ENCODE data around the gene VWA5A.

DNA sequence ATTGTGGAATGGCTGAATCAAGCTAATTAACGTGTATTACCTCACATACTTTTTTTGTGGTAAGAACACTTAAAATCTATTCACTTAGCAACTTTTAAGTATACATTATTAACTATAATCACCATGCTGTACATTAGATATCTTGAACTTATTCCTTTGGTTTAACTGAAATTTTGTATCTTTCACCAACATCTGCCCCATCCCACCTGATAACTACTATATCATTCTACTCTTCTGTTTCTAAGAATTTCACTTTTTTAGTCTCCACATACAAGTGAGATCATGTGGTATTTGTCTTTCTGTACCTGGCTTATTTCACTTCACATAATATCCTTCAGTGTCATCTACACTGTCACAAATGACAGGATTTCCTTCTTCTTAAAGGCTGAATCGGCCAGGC, 17.1 kb upstream of the VWA5A start:
- TF ChIP-seq CTCF (IDR thresholded peaks at IDR 0.05; ENCODE audit: insufficient read depth, low read depth, low read length) (no peak), EZH2 (IDR thresholded peaks at IDR 0.05; ENCODE audit: insufficient read depth, low read length) (no peak)

Data from astrocyte (in vitro differentiated cells and primary cell).